Measurements from ENCODE around the gene CACNA1C.
"Not testable (repeated sequence)": the region's sequence is repeated elsewhere in the genome, so short reads cannot be mapped to it uniquely, and the experiment has no call there.

CACNA1C gene

DNA sequence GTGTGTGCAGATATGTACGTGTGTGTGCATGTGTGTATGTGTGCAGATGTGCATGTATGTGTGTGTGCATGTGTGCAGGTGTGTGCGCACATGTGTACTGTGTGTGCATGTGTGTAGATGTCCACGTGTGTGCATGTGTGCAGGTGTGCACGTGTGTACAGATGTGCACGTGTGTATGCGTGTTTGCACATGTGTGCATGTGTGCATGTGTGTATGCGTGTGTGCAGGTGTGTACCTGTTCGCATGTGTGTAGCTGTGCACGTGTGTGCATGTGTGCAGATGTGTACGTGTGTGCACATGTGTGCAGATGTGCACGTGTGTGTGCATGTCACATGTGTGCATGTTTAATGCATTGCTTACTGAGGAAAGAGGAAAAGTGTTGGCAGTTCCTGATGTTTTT is 686.3 kb downstream of the CACNA1C start:
- Histone ChIP-seq H4K20me1 (ENCODE audit: insufficient read depth, low read length) (peaks cover 5% of the 10 kb centered on the region), H3K27ac (ENCODE audit: low read length) (no peak overlapping the region), H2AFZ (ENCODE audit: low read depth, low read length) (no peak overlapping the region), H3K9me3 (ENCODE audit: insufficient read depth, low read length, severe bottlenecking) (no peaks in the 10 kb centered on the region), H3K4me3 (ENCODE audit: low read depth in 1 of 2, low read length in 2 of 2) (no peak overlapping the region), H3K36me3 (ENCODE audit: insufficient read depth, low read length) (no peaks in the 10 kb centered on the region), H3K27me3 (ENCODE audit: insufficient read depth, low read length, poor library complexity) (peaks cover 4% of the 10 kb centered on the region), H3K4me2 (ENCODE audit: insufficient read depth, low read length) (no peak overlapping the region), H3K9ac (ENCODE audit: low read depth, low read length) (no peak overlapping the region), H3K4me1 (ENCODE audit: insufficient read depth, low read length) (no peaks in the 10 kb centered on the region), H3K79me2 (ENCODE audit: insufficient read depth, low read length) (no peaks in the 10 kb centered on the region)
- no peak for TF ChIP-seq EZH2 (IDR thresholded peaks at IDR 0.05; ENCODE audit: borderline replicate concordance, low read depth, low read length, severe bottlenecking)
- TF ChIP-seq, protein P1, sequence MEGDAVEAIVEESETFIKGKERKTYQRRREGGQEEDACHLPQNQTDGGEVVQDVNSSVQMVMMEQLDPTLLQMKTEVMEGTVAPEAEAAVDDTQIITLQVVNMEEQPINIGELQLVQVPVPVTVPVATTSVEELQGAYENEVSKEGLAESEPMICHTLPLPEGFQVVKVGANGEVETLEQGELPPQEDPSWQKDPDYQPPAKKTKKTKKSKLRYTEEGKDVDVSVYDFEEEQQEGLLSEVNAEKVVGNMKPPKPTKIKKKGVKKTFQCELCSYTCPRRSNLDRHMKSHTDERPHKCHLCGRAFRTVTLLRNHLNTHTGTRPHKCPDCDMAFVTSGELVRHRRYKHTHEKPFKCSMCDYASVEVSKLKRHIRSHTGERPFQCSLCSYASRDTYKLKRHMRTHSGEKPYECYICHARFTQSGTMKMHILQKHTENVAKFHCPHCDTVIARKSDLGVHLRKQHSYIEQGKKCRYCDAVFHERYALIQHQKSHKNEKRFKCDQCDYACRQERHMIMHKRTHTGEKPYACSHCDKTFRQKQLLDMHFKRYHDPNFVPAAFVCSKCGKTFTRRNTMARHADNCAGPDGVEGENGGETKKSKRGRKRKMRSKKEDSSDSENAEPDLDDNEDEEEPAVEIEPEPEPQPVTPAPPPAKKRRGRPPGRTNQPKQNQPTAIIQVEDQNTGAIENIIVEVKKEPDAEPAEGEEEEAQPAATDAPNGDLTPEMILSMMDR (IDR thresholded peaks at IDR 0.05; ENCODE audit: borderline replicate concordance, extremely low read depth, low read length, poor library complexity, severe bottlenecking): no peak
- ATAC-seq (ENCODE audit: insufficient read depth, low read depth) (no peak), DNase-seq (no peak)

DNA sequence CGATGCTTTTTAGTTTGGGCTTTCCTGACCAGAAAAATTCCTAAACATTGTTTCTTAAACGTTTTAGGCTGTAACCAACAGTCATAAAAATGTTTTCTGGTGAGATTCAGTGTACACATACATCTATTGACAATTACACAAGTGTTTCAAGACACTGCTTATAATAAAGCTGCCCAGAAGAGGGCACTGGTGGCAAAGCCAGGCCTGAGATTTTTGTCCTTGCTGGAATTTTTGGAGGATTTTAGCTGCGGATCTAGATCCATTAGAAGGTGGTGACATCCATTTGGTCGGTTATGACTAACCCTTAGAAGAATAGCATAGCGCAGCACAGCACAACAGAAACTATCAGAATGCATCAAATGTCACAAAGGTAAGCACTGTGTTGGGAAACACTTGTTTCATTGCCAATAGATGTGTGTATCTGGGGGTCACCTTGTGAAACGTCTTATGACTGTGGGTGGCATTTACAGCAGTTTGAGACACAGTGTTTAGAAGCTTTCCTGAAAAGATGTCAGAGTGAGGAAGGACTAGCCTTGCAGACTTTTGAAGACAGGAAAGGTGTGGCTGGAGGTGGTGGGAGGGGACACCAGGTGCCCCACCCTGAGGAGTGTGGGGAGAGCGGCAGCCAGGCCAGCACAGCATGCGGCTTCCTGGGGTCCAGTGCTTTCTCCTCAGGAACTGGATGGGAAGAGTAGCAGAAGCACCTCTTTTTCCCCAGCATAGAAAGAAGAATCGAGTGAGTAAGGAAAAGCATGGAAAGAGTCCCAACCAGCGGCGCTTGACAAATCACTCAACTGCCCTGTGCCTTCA is 687.2 kb downstream of the CACNA1C start:
- Histone ChIP-seq H4K20me1 (ENCODE audit: insufficient read depth, low read length) (peaks cover 5% of the 10 kb centered on the region), H3K4me3 (ENCODE audit: low read depth in 1 of 2, low read length in 2 of 2) (no peak overlapping the region), H2AFZ (ENCODE audit: low read depth, low read length) (no peak overlapping the region), H3K4me2 (ENCODE audit: insufficient read depth, low read length) (no peak overlapping the region), H3K79me2 (ENCODE audit: insufficient read depth, low read length) (no peaks in the 10 kb centered on the region), H3K27me3 (ENCODE audit: insufficient read depth, low read length, poor library complexity) (peaks cover 4% of the 10 kb centered on the region), H3K4me1 (ENCODE audit: insufficient read depth, low read length) (no peaks in the 10 kb centered on the region), H3K9me3 (ENCODE audit: insufficient read depth, low read length, severe bottlenecking) (no peaks in the 10 kb centered on the region), H3K9ac (ENCODE audit: low read depth, low read length) (no peak overlapping the region), H3K27ac (ENCODE audit: low read length) (no peak overlapping the region), H3K36me3 (ENCODE audit: insufficient read depth, low read length) (no peaks in the 10 kb centered on the region)
- no peak for TF ChIP-seq EZH2 (IDR thresholded peaks at IDR 0.05; ENCODE audit: borderline replicate concordance, low read depth, low read length, severe bottlenecking)
- TF ChIP-seq, protein P1 (IDR thresholded peaks at IDR 0.05; ENCODE audit: borderline replicate concordance, extremely low read depth, low read length, poor library complexity, severe bottlenecking): peak; percentile 45
- DNase-seq: no peak
- no peak for ATAC-seq (ENCODE audit: insufficient read depth, low read depth)

DNA sequence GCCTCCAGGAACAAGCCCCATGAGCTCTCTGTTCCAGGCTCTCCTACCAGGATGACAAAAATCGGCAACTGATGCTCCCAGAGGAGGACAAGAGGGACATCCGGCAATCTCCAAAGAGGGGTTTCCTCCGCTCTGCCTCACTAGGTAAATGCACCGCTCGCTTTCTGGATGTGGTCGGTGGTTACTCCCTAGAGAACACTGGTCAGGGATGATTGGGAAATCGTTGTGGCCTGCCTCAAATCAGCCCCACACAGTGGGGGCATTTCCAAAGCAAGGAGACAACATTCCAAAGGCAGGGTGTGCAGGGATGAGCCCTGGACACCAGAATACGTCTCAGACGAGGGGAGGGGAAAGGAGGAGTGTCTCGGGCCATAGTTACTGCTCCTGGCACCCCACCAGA is 689.2 kb downstream of the CACNA1C start:
- not testable (repeated sequence) for H3K27ac ChIP-seq (ENCODE audit: low read length); H3K4me2 ChIP-seq (ENCODE audit: insufficient read depth, low read length); H4K20me1 ChIP-seq (ENCODE audit: insufficient read depth, low read length); H2AFZ ChIP-seq (ENCODE audit: low read depth, low read length); ATAC-seq (ENCODE audit: insufficient read depth, low read depth); H3K9ac ChIP-seq (ENCODE audit: low read depth, low read length); H3K36me3 ChIP-seq (ENCODE audit: insufficient read depth, low read length); H3K27me3 ChIP-seq (ENCODE audit: insufficient read depth, low read length, poor library complexity); H3K4me1 ChIP-seq (ENCODE audit: insufficient read depth, low read length); H3K9me3 ChIP-seq (ENCODE audit: insufficient read depth, low read length, severe bottlenecking); H3K4me3 ChIP-seq (ENCODE audit: low read depth in 1 of 2, low read length in 2 of 2); H3K79me2 ChIP-seq (ENCODE audit: insufficient read depth, low read length); DNase-seq

DNA sequence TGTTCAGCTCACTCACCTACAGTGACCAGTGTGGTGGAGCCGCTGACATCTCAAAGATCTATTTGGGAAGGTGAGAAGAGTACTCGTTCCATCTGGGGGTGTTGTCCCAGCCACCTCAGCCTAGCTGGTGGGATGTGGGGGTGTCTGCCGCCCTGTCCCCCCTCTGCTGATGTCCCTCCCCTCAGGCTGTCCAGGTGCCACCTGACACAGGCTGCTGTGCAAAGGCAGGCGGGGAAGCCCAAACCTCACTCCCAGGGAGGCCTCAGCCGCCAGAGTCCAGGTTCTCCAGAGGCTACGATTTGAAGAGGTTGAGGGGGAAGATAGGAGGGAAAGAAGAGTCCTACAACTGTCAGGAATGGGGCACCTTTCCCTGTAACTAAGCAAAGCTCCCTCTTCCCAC is 690.7 kb downstream of the CACNA1C start:
- Histone ChIP-seq H3K79me2 (ENCODE audit: insufficient read depth, low read length) (no peaks in the 10 kb centered on the region), H3K9ac (ENCODE audit: low read depth, low read length) (no peak overlapping the region), H2AFZ (ENCODE audit: low read depth, low read length) (no peak overlapping the region), H3K36me3 (ENCODE audit: insufficient read depth, low read length) (no peaks in the 10 kb centered on the region), H3K9me3 (ENCODE audit: insufficient read depth, low read length, severe bottlenecking) (no peaks in the 10 kb centered on the region), H3K27ac (ENCODE audit: low read length) (no peak overlapping the region), H3K4me1 (ENCODE audit: insufficient read depth, low read length) (no peaks in the 10 kb centered on the region), H3K4me3 (ENCODE audit: low read depth in 1 of 2, low read length in 2 of 2) (no peak overlapping the region), H3K4me2 (ENCODE audit: insufficient read depth, low read length) (no peak overlapping the region), H4K20me1 (ENCODE audit: insufficient read depth, low read length) (peaks cover 5% of the 10 kb centered on the region), H3K27me3 (ENCODE audit: insufficient read depth, low read length, poor library complexity) (no peaks in the 10 kb centered on the region)
- no peak for TF ChIP-seq EZH2 (IDR thresholded peaks at IDR 0.05; ENCODE audit: borderline replicate concordance, low read depth, low read length, severe bottlenecking)
- TF ChIP-seq, protein P1 (IDR thresholded peaks at IDR 0.05; ENCODE audit: borderline replicate concordance, extremely low read depth, low read length, poor library complexity, severe bottlenecking): no peak
- DNase-seq (no peak), ATAC-seq (ENCODE audit: insufficient read depth, low read depth) (no peak)

All from DND-41 (cell line).